Central memory CD8-positive, alpha-beta T cell (primary cell): Measurements from ENCODE around the gene TTPAL.
A peak's percentile ranks its signal among the peaks of the same experiment; 100 is the strongest.

Experiments used
- ATAC-seq: fragments of 150-1000 bp; cut with Tn5 transposase; replicated peaks from 2 replicates; pipeline ENCODE4 v1.10.0; 2022; ENCODE audit warnings: mild to moderate bottlenecking, moderate FRiP score, moderate number of reproducible peaks; ENCODE audit not compliant: poor library complexity, severe bottlenecking; ENCODE audit errors: extremely low read depth
- DNase-seq, 2 donors: peaks; one replicate each; pipeline ENCODE4 v3.0.0; 2021; ENCODE audit warnings: low spot score in 2 of 2
- H3K27ac Mint-ChIP-seq: one replicate; pipeline ENCODE4 v1.8.0; 2022; ENCODE audit warnings: low read depth, mild to moderate bottlenecking, moderate library complexity, mixed read lengths
- H3K27me3 Mint-ChIP-seq: one replicate; pipeline ENCODE4 v1.8.0; 2022; ENCODE audit warnings: mixed read lengths
- H3K36me3 Mint-ChIP-seq: one replicate; pipeline ENCODE4 v1.8.0; 2022; ENCODE audit warnings: mild to moderate bottlenecking, moderate library complexity, mixed read lengths; ENCODE audit not compliant: insufficient read depth
- H3K4me1 Mint-ChIP-seq: one replicate; pipeline ENCODE4 v1.8.0; 2022; ENCODE audit warnings: mixed read lengths
- H3K4me3 Mint-ChIP-seq: one replicate; pipeline ENCODE4 v1.8.0; 2022; ENCODE audit warnings: mild to moderate bottlenecking, moderate library complexity, mixed read lengths
- H3K9me3 Mint-ChIP-seq: one replicate; pipeline ENCODE4 v1.8.0; 2022; ENCODE audit warnings: mixed read lengths

Gene TTPAL

GRCh38 chr20:44496976-44497375, 21.3 kb downstream of the TTPAL start:
- H3K36me3 Mint-ChIP-seq: peaks cover 63% of the 10 kb centered on the region
- no peak overlapping the region for H3K4me3 Mint-ChIP-seq
- H3K27me3 Mint-ChIP-seq: no peaks in the 10 kb centered on the region
- no peaks in the 10 kb centered on the region for H3K9me3 Mint-ChIP-seq
- ATAC-seq: no peak
- no peak for DNase-seq
- peaks cover 21% of the 10 kb centered on the region for H3K4me1 Mint-ChIP-seq
- H3K27ac Mint-ChIP-seq: peak overlapping the region; percentile 4

GRCh38 chr20:44497761-44498160, 22.1 kb downstream of the TTPAL start:
- no peak overlapping the region for H3K4me3 Mint-ChIP-seq
- peaks cover 16% of the 10 kb centered on the region for H3K4me1 Mint-ChIP-seq
- ATAC-seq (no peak), DNase-seq (no peak)
- no peaks in the 10 kb centered on the region for H3K27me3 Mint-ChIP-seq
- H3K9me3 Mint-ChIP-seq: no peaks in the 10 kb centered on the region
- H3K27ac Mint-ChIP-seq: no peak overlapping the region
- H3K36me3 Mint-ChIP-seq: peaks cover 65% of the 10 kb centered on the region

GRCh38 chr20:44500221-44500620, 24.5 kb downstream of the TTPAL start:
- ATAC-seq: no peak
- Mint-ChIP-seq H3K27ac (no peak overlapping the region), H3K36me3 (peaks cover 68% of the 10 kb centered on the region), H3K4me3 (no peak overlapping the region), H3K9me3 (no peaks in the 10 kb centered on the region), H3K27me3 (no peaks in the 10 kb centered on the region), H3K4me1 (peaks cover 13% of the 10 kb centered on the region)
- DNase-seq: no peak

- Mint-ChIP-seq H3K9me3 (no peaks in the 10 kb centered on the region), H3K36me3 (peaks cover 73% of the 10 kb centered on the region), H3K4me1 (peaks cover 13% of the 10 kb centered on the region), H3K27me3 (no peaks in the 10 kb centered on the region), H3K27ac (peak overlapping the region; percentile 9), H3K4me3 (no peak overlapping the region)
- ATAC-seq: no peak
- DNase-seq: no peak
Observed at GRCh38 chr20:44501448-44501847, 25.8 kb downstream of the TTPAL start.

GRCh38 chr20:44502968-44503367, 27.3 kb downstream of the TTPAL start:
- Mint-ChIP-seq H3K36me3 (peaks cover 75% of the 10 kb centered on the region), H3K4me3 (no peak overlapping the region), H3K27ac (no peak overlapping the region), H3K9me3 (no peaks in the 10 kb centered on the region), H3K4me1 (peaks cover 9% of the 10 kb centered on the region), H3K27me3 (no peaks in the 10 kb centered on the region)
- DNase-seq (no peak), ATAC-seq (no peak)

- DNase-seq: no peak
- Mint-ChIP-seq H3K27me3 (no peaks in the 10 kb centered on the region), H3K4me3 (no peak overlapping the region), H3K4me1 (peaks cover 9% of the 10 kb centered on the region), H3K27ac (no peak overlapping the region), H3K9me3 (no peaks in the 10 kb centered on the region), H3K36me3 (peaks cover 76% of the 10 kb centered on the region)
- no peak for ATAC-seq
Observed at GRCh38 chr20:44504402-44505307, 29.0 kb downstream of the TTPAL start.

- Mint-ChIP-seq H3K27me3 (no peaks in the 10 kb centered on the region), H3K4me3 (no peak overlapping the region), H3K36me3 (peaks cover 66% of the 10 kb centered on the region), H3K27ac (peak overlapping the region; percentile 54), H3K9me3 (no peaks in the 10 kb centered on the region), H3K4me1 (peaks cover 20% of the 10 kb centered on the region)
- ATAC-seq (no peak), DNase-seq (no peak)
Observed at GRCh38 chr20:44509762-44510161, 34.1 kb downstream of the TTPAL start.

- H3K4me1 Mint-ChIP-seq: peaks cover 51% of the 10 kb centered on the region
- peaks cover 48% of the 10 kb centered on the region for H3K36me3 Mint-ChIP-seq
- no peak overlapping the region for H3K4me3 Mint-ChIP-seq
- peak overlapping the region; percentile 59 for H3K27ac Mint-ChIP-seq
- H3K9me3 Mint-ChIP-seq: no peaks in the 10 kb centered on the region
- H3K27me3 Mint-ChIP-seq: no peaks in the 10 kb centered on the region
- DNase-seq (no peak), ATAC-seq (no peak)
Observed at GRCh38 chr20:44513871-44514270, 38.2 kb downstream of the TTPAL start.

GRCh38 chr20:44516491-44516890, 40.8 kb downstream of the TTPAL start:
- no peak for ATAC-seq
- H3K9me3 Mint-ChIP-seq: no peaks in the 10 kb centered on the region
- peaks cover 44% of the 10 kb centered on the region for H3K36me3 Mint-ChIP-seq
- no peak overlapping the region for H3K4me3 Mint-ChIP-seq
- no peaks in the 10 kb centered on the region for H3K27me3 Mint-ChIP-seq
- DNase-seq: no peak
- no peak overlapping the region for H3K27ac Mint-ChIP-seq
- peaks cover 72% of the 10 kb centered on the region for H3K4me1 Mint-ChIP-seq

GRCh38 chr20:44517454-44517853, 41.8 kb downstream of the TTPAL start:
- Mint-ChIP-seq H3K27me3 (no peaks in the 10 kb centered on the region), H3K4me1 (peaks cover 76% of the 10 kb centered on the region), H3K36me3 (peaks cover 43% of the 10 kb centered on the region), H3K9me3 (no peaks in the 10 kb centered on the region), H3K4me3 (no peak overlapping the region), H3K27ac (peak overlapping the region; percentile 0)
- no peak for ATAC-seq
- no peak for DNase-seq

- H3K36me3 Mint-ChIP-seq: peaks cover 36% of the 10 kb centered on the region
- H3K4me1 Mint-ChIP-seq: peaks cover 75% of the 10 kb centered on the region
- no peaks in the 10 kb centered on the region for H3K9me3 Mint-ChIP-seq
- no peaks in the 10 kb centered on the region for H3K27me3 Mint-ChIP-seq
- H3K27ac Mint-ChIP-seq: peak overlapping the region; percentile 93
- DNase-seq (no peak), ATAC-seq (no peak)
- no peak overlapping the region for H3K4me3 Mint-ChIP-seq
Observed at GRCh38 chr20:44518248-44518647, 42.6 kb downstream of the TTPAL start.

- ATAC-seq: no peak
- Mint-ChIP-seq H3K9me3 (no peaks in the 10 kb centered on the region), H3K27me3 (no peaks in the 10 kb centered on the region), H3K4me1 (peaks cover 59% of the 10 kb centered on the region), H3K27ac (peak overlapping the region; percentile 93), H3K4me3 (peak overlapping the region; percentile 81), H3K36me3 (peaks cover 30% of the 10 kb centered on the region)
- DNase-seq: no peak
Observed at GRCh38 chr20:44520881-44521280, 45.2 kb downstream of the TTPAL start.
